Astrocyte of the spinal cord (primary cell): Measurements from ENCODE around the gene IRS1.

ENCODE experiments used
- DNase-seq: peaks from one replicate; pipeline ENCODE4 v3.0.0; 2011; ENCODE audit warnings: low read depth, low spot score
- H3K4me3 ChIP-seq: 2 replicates; pipeline ENCODE4 v1.5.1; 2011; ENCODE audit warnings: low read depth, mild to moderate bottlenecking, low read length, moderate library complexity
- CTCF ChIP-seq: IDR thresholded peaks from 2 replicates; pipeline ENCODE4 v1.5.1; 2012; ENCODE audit warnings: low read depth, mild to moderate bottlenecking, low read length, inconsistent platforms
- in situ Hi-C: cut with HindIII; loops from 2 replicates; pipeline ENCODE4 v1.10.0; 2017; ENCODE audit warnings: low sequenced_read_pairs

Gene IRS1

GRCh38 chr2:226818930-226819329 lies 19.3 kb upstream of the IRS1 start:
- no peak for DNase-seq
- no peak for TF ChIP-seq CTCF
- no peak overlapping the region for H3K4me3 ChIP-seq
- in situ Hi-C loops = no loop called here

- no peak overlapping the region for H3K4me3 ChIP-seq
- peak; percentile 70 for TF ChIP-seq CTCF
- in situ Hi-C loops = no loop called here
- DNase-seq = peak; percentile 22
Measured at GRCh38 chr2:226813148-226813701, 13.6 kb upstream of the IRS1 start.

- H3K4me3 ChIP-seq = no peak overlapping the region
- in situ Hi-C loops = no loop called here
Measured at GRCh38 chr2:226803410-226803809, 3.8 kb upstream of the IRS1 start.

GRCh38 chr2:226802573-226802972 lies 3.0 kb upstream of the IRS1 start:
- in situ Hi-C loops = no loop called here
- H3K4me3 ChIP-seq = no peak overlapping the region
- DNase-seq = peak; percentile 83
- peak; percentile 70 for TF ChIP-seq CTCF

More at GRCh38 chr2:226803410-226803809, 3.8 kb upstream of the IRS1 start:
- TF ChIP-seq CTCF = no peak
- DNase-seq = no peak

- DNase-seq = peak; percentile 87
- TF ChIP-seq CTCF = no peak
- in situ Hi-C loops = no loop called here
- peak overlapping the region; percentile 48 for H3K4me3 ChIP-seq
Measured at GRCh38 chr2:226800941-226801784, 1.5 kb upstream of the IRS1 start.

GRCh38 chr2:226799976-226800940 lies 638 bp upstream of the IRS1 start:
- no peak for TF ChIP-seq CTCF
- in situ Hi-C loops = loop anchor here (25.0 kb wide), 1 partner anchor 1138 kb away; no protein-coding TSS in a partner anchor
- DNase-seq = peak; percentile 26
- peak overlapping the region; percentile 42 for H3K4me3 ChIP-seq
